NCI-H1417 (cell line): ENCODE measurements around the gene CRACR2B.
A peak's percentile ranks its signal among the peaks of the same experiment; 100 is the strongest.

Experiments used
- DNase-seq, 3 experiments: peaks; one replicate each; lab custom pipeline; 2025; lab: John Stamatoyannopoulos, UW

The CRACR2B gene

DNA sequence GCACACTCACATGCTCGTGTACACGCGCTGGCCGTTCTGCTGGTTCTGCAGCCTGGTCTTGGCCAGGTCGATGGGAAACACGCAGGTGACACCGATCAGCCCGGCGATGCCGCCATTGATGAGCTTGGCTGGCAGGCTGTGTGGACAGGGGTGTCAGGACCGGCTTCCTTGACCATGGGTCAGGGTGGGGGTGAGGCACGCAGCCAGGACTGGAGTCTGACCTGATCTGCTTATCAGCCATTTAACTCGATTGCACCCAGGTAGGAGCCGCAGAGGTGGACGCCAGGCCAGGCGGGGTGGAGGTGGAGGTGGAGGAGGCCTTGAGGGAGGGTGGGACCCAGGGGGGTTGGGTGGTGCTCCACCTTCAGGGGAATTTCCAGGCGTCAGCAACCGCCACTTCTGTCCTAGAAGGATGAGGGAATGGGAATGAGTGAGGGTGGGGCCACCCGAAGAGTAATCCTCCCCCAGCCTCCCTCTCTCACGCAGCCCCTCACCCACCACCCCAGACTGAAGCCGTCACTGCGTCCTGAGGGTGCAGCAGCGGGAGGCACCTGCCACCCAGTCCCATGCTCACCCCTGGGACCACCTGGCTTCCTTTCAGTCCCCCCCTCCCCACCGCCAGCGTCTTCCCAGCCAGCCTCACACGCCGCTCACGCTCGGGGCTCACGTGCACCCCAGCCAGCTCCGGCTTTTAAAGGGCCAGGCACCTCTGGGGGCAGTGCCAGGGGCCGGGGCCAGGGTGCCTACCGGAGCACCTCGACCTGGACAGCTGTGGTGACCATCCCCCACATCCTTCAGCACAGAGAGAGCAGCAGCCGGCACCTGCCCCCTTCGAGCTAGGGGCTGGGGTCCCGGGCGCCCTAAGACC lies 32.7 kb upstream of the CRACR2B start:
- DNase-seq = peak in 2 of 3 experiments; percentile 30 to 36

DNA sequence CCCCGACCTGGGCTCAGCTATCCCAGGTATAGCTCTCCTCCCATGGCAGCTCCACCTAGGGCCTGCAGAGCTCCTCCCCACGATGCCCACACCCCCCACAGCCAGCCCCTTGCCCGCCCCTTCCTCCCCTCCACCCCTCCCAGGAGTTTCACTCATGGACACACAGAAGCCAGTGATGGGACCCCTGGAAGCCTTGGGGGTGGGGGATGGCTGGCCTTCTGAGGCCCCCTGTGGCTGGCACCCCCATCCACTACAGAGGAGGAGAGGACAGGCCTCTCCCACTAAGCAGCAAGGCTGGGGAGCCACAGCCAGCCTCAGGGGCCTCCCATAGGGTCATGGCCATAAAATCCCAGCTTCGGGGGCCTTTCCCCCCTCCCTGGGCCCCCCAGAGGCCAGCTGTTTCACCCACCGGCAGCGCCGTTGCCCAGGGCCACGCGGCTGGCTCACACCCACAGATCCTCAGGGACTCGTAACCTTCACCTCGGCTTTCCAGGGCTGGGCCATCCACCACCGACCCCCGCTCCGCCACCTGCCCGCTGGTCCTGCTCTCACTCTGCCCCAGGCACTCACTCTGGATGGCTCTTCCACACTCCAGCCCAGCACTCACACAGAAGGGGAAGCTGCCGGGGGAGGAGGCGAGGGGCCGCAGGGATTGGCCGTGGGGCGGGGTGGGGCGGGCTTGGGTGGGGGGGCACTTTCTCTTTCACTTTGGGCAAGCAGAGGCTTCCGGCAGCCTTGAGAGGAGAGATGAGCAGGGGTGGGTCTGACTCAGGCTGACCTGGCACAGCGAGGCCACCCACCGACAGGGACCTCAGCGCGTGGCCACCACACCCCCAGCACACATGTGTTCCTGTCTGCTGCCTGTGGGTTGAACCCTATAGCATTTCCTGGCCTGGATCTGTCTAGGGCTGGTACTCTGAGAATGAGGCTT lies 31.8 kb upstream of the CRACR2B start:
- peak; percentile 68 to 83 (median 80) for DNase-seq

DNA sequence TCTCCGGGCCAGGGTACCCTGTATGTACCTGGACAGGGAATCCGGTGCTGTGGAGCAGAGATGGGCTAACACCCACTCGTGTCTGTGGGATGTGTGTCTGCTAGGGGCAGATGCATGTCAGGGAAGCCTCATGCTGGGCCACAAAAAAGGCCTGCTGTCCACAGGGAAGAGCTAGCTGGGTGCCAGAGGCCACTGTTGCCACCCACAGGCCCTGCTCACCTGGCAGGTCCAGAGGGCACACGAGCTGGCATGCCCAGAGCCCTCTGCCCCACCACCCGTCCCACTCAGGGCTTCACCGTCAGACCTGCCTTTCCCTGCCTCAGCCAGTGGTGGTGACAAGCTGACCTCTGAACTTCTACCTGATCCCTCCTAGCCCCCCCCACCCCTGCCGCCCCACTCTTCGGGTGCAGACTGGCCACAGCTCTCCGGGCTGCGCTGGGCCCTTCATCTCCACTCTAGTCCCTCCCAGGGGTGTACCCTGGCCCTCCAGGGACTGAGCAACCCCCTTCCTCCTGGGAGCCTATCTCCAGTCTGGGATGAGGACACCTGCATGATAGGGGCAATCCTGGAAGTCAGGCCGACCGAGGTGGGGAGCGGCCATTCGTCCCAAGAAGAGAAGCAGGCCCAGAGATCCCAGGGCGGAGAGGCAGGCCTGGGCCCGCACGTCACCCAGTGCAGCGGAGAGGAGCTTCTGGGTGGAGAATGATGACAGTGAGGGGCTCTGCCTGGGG lies 31.0 kb upstream of the CRACR2B start:
- DNase-seq = no peak

DNA sequence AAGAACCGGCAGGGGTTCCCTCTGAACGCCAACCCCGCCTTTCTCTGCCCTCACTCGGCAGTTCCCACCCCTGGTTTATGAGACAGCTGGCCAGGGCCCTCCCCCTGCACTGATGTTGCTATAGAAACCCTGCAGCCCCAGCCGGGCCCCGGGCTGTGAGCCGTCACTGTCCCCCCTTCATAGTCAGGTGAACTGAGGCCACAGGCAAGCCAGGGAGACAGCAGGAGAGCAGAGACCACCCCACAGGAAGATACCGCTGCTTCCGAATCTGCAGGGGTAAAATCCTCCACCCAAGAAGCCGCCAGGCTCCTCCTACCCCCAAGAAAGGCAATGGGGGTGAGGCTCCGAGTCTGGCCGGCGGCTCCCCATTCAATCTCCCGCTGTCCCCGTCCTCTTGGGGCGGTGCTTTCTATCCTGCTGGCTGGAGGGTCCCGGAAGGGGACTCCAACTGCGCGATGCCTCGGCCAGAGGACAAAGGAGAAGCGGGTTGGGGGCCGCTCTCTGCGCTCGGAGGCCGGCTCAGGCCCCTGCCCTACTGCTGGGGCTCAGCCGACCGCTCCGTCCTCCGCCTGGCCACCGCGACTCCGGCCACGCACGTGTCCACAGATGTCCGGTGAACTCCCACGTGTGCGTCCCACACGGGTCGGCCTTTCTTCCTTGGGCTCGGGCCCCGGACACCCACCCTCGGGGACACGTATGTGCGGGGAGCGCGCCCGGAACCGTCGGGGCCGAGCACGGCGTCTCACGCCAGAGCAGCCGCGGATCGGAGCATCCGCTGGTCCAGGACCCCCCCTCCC lies 30.2 kb upstream of the CRACR2B start:
- peak; percentile 83 to 92 (median 88) for DNase-seq

DNA sequence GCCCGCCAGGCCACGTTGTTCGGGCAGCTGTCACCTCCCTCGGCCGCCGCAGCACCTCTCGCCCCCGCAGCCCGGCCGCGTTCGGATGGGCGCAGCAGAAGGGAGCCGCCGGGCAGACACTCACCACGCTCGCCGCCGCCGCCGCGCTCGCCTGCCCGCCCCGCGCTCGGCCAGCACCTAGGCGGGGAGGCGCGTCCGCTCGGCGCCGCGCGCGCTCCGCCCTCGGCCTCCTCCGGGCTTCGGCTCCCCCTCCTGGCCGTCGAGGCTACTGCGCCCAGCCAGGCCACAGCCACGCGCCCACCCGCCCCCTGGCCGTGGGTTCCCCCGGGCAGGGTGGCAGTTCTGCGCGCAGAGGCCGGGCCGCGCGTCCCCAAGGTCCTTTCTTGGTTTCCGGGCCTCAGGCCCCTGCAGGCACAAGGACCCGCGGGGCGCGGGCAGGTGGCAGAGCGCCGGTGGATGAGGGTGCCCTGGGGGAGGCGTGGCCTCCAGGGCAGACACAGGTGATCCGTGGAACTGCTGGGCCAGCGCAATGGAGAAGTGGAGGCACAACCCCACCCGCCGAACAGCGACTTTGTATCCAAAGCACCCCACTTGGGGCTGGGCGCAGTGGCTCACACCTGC lies 29.5 kb upstream of the CRACR2B start, which contains the start of gene SLC25A22:
Gene SLC25A22, minus strand, starts transcription at position 189 of the 621 bp plus-strand sequence. CDS start 3,275 bp downstream, outside the sequence.
- DNase-seq = peak; percentile 85 to 91 (median 88)

DNA sequence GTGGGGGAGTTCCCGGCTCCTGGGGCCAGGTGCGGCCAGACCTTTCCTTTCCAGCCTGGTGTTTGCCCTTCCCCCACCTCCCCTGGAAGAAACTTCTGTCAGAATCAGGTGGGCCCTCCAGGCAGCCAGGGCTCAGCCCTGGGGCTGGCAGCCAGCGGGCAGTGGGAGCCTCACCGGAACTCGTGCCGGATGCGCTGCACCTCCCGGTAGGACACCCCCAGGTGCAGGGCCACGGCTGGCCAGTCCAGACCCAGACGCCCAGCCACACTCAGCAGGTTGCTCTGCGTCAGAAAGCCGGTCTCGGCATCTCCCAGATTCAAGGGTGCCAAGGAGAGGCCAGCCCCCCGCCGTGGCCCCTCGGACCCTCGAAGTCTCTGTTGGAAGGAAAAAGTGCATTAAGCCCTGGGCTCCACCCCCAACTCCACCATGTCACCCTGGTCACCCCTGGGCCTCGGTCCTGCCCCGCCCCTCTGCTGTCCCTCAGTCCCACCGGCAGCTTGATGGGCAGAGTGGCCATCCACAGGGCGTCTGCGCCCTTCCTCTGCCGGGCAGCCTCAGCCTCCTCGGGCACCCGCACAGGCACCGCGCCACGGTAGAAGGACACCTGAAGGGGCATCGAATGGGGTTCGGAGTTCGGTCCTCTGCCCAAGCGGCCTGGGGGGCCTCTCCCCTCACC lies 27.9 kb upstream of the CRACR2B start:
- no peak for DNase-seq

DNA sequence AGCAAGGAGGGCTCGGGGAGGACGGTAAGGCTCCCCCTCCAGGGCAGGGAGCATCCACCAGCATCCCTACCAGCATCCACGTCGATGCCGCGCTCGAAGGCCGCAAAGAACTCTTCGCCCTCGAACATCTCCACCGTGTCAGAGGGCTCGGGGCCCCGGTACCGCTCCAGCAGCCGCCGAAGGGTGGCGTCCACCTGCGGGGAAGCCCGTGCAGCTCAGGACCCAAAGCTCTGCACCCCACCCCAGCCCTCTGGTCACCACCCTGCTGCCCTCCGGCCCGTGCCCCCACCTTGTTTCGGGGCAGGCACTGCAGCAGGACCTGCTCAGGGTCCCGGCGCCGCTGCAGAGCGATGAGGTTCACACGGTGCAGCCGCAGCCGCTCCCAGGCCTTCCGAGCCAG lies 27.2 kb upstream of the CRACR2B start:
- no peak for DNase-seq

DNA sequence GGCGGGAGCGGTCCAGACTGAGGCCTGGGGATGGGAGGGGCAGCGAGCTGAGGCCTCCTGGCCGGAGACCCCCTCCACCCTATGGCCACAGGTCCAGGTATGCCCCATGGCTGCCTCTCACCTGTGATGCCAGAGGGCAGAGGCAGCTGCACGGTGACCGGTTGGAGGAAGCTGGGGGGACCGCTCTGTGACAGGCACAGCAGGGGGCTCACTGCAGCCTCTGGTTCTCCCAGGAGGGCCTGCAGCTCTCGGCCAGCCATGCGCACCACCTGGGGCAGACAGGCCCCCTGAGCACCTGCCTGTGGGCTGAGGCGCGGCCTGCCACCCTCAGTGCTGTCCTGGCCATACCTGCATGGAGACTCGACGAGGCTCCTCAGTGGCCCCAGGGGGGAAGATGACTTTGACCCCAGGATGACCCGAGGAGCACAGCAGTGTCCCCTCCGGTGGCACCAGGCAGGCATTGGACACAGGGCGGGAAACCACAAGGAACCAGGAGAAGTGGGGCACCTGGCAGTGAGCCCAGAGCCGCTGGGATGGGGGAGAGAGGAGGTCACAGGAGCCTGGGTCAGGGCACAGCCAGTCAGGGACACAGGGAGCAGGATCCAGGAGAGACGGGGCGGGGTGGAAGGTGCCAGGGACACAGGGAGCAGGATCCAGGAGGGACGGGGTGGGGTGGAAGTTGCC lies 26.5 kb upstream of the CRACR2B start:
- DNase-seq = no peak

DNA sequence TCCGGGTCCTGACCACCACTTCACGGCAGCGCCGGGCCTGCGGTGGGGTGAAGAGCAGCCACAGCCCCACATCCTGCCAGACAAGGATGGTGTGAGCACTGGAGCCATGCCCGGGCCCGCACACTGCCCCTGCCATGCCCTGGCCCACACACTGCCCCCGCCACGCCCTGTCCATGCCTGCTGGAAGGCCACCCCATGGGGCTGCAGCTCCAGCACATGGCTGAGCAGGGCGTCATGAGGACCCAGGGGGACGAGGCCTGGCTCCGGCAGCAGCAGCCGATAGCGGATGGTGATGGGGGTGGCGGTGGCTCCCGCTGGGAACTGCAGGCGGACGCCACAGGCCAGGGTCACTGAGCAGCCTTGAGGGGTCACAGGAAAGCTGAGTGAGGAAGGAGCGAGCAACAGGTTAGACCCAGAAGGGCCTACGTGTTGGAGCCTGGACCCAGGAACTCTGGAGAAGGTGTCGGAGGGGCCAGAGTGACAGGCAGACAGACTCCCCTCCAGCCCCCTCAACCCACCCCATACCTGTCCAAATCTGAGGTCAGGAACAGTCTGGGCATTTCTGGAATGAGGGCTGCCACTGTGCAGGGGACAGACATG lies 25.6 kb upstream of the CRACR2B start:
- no peak for DNase-seq

DNA sequence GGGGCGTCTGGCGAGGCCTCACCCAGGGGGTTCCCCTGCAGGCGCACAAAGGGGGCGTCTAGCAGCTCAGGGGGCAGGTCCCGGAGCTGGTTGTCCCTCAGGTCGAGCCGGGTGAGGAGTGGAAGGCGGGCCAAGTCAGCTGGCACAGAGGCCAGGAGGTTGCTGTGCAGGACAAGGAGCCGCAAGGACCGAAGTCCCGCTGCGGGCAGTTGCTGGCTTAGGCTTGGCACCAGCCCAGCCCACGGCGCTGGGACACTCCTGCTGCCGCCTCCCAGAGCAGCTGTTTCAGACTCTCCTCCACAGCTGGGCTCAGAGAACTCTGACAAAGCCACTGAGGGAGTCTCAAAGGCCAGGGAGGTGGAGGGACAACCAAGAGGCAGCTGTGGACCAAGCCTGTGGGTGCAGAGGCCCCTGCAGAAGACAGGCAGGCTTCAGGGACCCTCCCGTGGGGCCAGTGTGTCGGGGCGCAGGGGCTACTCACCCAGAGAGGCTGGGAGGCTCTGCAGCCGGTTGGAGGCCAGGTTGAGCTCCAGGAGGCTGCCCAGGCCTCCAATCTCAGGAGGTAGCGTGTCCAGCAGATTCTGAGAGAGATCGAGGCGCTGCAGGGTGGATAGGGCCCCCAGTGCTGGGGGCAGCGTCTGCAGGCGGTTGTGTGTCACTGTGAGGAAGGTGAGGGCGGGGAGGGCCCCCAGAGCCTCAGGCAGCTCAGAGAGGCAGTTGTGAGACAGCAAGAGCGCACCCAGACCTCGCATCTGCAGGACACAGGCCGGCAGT lies 24.8 kb upstream of the CRACR2B start:
- no peak for DNase-seq

DNA sequence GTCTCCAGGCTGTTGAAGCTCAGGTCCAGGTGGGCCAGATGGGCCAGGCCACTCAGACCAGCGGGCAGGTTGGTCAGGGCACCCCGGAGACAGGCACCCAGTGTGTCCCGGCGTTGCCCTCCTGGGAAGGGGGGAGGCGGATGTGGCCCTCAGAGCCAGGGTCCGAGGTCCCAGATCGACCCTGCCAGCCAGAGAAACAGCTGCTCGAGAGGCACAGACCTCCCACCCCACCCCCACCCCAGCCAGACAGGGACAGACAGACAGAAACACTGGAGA lies 24.3 kb upstream of the CRACR2B start:
- no peak for DNase-seq

DNA sequence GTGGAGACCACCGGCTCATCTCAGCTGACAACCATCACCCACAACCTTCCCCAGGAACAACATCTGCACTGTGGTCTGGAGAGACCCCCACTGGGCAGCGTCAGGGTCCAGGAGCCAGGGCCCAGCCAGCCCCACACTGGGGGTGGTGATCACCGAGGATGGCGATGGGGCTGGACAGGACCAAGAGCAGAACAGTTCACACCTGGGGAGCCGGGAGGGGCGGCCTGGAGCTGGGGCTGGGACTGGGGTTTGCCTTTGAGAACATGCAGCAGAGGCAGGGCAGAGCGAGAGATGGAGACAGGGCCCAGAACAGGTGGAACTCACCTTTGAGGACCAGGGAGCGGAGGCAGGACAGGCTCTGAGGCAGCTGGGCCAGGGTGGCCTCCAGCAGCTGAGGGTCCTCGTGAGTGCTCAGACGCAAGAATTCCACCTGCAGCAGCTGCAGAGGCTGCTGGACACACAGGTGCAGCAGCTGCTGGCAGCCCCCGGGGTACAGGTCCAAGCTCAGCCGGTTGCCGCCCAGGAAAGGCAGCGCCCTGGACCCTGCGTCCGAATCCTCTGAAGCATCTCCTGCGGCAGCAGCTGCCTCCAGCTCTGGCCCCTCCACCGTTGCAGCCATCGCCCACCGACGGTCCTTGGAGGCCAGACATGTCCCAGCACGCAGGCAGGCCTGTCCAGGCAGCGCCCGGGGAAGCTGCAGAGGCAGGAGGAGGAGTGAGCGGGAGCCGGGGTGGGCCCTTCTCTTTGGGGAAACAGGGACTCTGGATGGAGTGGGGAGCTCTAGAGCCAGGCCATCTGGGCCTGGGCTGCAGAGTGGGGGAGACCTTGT lies 23.7 kb upstream of the CRACR2B start:
- peak; percentile 62 to 72 (median 71) for DNase-seq

DNA sequence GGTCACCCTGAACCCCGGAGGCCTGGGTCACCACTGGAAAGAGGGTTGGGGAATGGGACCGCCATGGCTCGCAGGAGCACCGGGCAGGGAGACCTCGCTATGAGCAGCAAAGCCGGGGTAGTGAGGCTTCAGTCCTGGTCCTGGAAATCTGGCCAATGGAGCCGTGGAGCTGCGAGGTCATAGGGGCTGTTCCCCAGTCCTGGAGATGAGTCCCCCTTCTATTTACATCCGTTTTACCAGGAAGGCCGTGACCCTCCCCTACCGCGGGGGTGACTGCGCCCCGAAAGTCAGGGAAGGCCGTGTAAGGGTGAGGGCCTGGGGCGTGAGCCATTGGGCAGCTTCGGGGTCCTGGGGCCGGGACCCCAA lies 23.1 kb upstream of the CRACR2B start:
- DNase-seq = peak; percentile 56 to 64 (median 62)

DNA sequence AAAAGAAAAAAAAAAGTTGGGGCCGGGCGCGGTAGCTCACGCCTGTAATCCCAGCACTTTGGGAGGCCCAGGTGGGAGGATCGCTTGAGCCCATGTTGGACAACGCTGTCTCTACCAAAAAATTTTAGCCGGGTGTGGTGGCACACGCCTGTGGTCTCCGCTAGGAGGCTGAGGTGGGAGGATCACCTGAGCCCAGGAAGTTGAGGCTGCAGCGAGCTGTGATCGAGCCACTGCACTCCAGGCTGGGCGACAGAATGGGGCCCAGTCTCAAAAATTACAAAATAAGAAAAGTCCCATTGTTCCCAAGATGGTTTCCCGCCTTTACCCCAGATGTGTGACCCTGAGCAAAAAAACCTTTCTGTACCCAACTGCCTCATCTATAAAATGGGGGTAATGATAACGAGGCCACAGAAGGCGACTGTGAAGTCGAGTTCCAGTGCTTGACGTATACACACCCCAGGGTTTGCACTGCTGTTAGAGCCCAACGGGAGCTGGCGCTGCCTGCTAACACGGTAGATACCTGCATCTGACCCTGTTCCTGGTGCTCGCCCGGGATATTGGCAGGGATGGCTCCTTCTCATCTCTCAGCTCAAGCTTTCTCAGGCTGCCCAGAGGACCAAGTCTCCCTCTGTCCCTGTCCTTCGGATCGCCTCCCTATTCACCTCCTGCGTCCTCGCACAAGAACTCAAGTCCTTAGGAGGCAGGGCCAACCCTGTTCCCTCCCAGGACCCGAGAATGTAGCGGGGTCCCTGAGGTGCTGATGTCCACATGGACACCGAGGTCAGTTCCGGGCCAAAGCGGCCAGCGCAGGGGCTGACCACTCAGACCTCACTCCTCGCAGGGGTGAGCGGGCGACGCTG lies 19.1 kb upstream of the CRACR2B start:
- no peak for DNase-seq

DNA sequence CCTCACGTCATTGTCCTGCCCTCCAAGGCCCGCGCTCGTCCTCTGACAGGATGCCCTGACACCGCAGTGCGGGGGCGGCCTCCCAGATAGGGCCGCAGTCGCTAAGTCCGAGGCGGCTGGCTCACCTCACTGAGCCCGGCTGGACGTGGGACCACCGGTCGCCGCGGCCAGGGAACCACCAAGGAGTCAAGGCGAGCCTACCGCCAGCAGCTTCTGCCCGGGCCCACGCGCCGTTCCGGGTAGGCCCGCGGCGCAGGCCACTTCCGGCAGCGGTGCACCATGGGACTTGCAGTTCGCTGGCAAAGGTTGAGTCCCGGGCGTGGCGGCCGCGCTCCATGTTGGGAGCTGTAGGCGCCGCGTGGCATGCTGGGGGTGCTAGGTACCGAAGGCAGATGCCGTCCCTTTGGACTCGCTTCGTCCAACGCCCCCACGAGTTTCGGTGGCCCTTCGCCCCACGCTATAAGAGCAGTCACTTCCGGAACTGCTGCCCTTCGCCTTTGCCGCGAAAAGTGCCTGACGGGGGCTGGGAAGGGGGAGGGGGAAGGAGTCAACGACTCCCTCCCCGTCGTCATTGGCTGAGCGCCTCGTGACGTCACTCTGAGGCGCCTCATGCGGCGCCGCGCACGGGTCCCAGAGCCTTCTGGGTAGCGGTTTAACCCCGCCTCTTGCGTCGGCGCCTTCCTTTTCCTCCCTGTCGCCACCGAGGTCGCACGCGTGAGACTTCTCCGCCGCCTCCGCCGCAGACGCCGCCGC lies 18.3 kb upstream of the CRACR2B start, which contains the start of gene RPLP2:
Gene RPLP2, plus strand, starts transcription at position 681 of the 753 bp plus-strand sequence. CDS start 268 bp downstream, outside the sequence.
- DNase-seq = peak; percentile 98 to 99 (median 99)
